GM12874 (cell line): Measurements from ENCODE around the gene EFNA5.

Source experiments
- TF ChIP-seq, protein P1 (sequence below): IDR thresholded peaks from 2 replicates; pipeline ENCODE4 v1.5.1; 2011; ENCODE audit warnings: low read depth, mild to moderate bottlenecking, control low read depth, low read length, moderate library complexity; ENCODE audit not compliant: insufficient read depth

Gene EFNA5

GRCh38 chr5:107418902-107419301 is 251.8 kb downstream of the EFNA5 start:
- TF ChIP-seq, protein P1, sequence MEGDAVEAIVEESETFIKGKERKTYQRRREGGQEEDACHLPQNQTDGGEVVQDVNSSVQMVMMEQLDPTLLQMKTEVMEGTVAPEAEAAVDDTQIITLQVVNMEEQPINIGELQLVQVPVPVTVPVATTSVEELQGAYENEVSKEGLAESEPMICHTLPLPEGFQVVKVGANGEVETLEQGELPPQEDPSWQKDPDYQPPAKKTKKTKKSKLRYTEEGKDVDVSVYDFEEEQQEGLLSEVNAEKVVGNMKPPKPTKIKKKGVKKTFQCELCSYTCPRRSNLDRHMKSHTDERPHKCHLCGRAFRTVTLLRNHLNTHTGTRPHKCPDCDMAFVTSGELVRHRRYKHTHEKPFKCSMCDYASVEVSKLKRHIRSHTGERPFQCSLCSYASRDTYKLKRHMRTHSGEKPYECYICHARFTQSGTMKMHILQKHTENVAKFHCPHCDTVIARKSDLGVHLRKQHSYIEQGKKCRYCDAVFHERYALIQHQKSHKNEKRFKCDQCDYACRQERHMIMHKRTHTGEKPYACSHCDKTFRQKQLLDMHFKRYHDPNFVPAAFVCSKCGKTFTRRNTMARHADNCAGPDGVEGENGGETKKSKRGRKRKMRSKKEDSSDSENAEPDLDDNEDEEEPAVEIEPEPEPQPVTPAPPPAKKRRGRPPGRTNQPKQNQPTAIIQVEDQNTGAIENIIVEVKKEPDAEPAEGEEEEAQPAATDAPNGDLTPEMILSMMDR, result no peak

GRCh38 chr5:107418071-107418470 is 252.7 kb downstream of the EFNA5 start:
- TF ChIP-seq, protein P1, result no peak

- TF ChIP-seq, protein P1, result no peak
Observed at GRCh38 chr5:107415762-107416161, 255.0 kb downstream of the EFNA5 start.

DNA sequence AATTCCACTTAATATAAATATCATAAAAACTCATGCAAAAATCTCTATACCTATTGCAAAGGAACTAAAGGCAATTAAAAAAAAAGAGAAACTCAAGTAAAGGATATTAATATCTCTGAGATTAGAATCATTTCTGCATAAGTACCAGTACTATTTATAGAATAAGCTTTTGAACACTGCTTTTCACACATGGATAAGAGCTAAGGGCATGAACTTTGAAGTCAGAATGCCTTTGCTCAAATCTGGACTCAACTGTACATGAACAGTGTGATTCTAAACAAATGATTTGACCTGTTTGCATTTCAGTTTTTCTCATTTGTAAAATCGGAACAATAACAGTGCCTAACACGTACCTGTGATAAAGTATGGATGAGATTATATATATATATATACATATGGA is 255.9 kb downstream of the EFNA5 start:
- TF ChIP-seq, protein P1, result no peak

- TF ChIP-seq, protein P1, result no peak
Observed at GRCh38 chr5:107413754-107414153, 257.0 kb downstream of the EFNA5 start.

DNA sequence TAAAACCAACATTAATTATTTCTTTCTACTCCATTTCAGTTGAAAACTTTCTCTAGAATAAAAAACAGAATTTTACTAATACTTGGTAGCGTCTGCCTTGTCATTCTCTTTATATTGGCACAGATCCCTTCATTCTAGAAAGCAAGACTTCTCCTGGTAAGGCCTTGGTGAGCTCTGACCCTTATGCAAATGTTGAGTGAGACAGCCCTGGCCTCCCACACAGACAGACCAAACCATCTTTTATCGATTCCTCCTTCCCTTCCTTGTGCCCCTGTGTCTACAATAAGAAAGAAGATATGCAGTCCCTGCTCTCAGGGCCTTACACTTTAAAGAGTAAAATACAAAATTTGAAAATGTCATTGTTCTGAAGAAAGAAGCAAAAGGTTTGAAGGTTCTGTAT is 262.2 kb downstream of the EFNA5 start:
- TF ChIP-seq, protein P1, result no peak

DNA sequence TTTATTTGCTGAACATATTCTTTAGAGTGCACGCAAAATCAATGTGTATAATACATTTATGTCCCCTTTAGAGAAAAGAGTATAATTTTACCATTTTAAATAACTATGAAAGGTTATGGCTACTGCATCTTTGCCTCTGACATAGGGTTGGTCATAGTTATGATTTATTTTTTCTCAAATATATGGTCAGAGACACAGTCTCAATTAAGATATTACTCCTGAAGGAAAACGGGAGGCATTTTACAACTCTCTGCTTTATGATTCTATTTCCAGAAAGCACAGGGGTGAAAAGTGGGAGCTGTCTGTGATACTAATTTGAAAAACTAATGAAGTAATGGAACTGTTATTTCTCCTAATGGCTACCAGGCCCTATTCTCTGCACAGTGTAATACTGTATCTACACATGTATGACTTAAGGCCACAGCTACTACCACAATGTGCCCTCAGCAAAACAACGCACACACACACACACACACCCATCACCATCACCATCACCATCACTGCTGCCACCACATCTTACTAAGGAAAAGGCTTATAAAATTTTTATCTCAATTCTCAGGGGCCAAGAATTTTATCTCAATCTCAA is 262.9 kb downstream of the EFNA5 start:
- TF ChIP-seq, protein P1, result no peak
